D721Med (cell line): Measurements from ENCODE around the gene BTF3.

Experiments
- DNase-seq: peaks from one replicate; pipeline ENCODE4 v3.0.0; 2011; ENCODE audit warnings: low spot score; ENCODE audit not compliant: insufficient read length
- FAIRE-seq: peaks from 2 replicates; lab custom pipeline; 2011; peaks lifted over from hg19 to GRCh38; lab: Jason Lieb, UNC
- TF ChIP-seq, protein P1 (sequence below): IDR thresholded peaks from 2 replicates; pipeline ENCODE4 v1.5.1; 2012; ENCODE audit warnings: mild to moderate bottlenecking, control low read depth; ENCODE audit not compliant: insufficient read depth; ENCODE audit errors: missing control alignments

The BTF3 gene

DNA sequence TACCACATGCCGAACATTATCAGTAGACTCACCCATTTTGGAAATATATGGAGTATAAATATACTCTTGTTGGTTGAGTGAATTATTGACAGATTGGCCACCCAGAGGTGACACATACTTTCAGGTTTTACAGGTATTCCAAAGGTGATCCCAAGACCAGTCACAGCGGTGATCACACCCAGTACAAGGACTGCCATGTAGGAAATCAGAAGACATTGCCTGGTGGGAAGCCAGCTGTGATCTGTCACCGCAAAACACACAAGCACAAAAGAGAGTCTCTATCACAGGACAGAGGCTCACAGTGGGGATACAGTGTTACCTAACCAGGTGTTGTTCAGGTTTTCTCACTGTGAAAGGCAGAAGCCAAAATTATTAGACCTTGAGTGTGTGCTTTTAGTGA is 15.8 kb downstream of the BTF3 start:
- TF ChIP-seq, protein P1, sequence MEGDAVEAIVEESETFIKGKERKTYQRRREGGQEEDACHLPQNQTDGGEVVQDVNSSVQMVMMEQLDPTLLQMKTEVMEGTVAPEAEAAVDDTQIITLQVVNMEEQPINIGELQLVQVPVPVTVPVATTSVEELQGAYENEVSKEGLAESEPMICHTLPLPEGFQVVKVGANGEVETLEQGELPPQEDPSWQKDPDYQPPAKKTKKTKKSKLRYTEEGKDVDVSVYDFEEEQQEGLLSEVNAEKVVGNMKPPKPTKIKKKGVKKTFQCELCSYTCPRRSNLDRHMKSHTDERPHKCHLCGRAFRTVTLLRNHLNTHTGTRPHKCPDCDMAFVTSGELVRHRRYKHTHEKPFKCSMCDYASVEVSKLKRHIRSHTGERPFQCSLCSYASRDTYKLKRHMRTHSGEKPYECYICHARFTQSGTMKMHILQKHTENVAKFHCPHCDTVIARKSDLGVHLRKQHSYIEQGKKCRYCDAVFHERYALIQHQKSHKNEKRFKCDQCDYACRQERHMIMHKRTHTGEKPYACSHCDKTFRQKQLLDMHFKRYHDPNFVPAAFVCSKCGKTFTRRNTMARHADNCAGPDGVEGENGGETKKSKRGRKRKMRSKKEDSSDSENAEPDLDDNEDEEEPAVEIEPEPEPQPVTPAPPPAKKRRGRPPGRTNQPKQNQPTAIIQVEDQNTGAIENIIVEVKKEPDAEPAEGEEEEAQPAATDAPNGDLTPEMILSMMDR, result no peak
- FAIRE-seq, result no peak
- no peak for DNase-seq

- FAIRE-seq, result no peak
- TF ChIP-seq, protein P1, result no peak
- DNase-seq, result no peak
Observed at GRCh38 chr5:73514418-73514817, 16.2 kb downstream of the BTF3 start.

DNA sequence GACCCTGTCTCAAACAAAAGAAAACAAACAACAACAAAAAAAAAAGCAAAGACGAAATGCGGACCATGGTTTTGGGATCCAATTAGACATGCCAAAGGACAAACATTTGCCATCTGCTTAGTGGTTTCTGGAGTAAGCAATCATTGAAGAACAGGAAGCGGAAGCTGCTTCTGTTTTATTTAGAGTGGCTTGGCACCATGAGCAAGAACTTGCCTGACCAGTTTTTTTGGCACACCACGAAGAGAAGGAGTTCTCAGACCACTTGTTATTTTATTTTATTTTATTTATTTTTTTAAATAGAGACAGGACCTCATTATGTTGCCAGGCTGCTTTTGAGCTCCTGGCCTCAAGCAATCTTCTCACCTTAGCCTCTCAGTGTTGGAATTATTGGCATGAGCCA is 17.0 kb downstream of the BTF3 start:
- FAIRE-seq (no peak), DNase-seq (no peak)
- TF ChIP-seq, protein P1, result no peak

- TF ChIP-seq, protein P1, result peak; percentile 75
- FAIRE-seq (peak; percentile 25), DNase-seq (peak; percentile 66)
Observed at GRCh38 chr5:73519531-73520283, 21.5 kb downstream of the BTF3 start.

DNA sequence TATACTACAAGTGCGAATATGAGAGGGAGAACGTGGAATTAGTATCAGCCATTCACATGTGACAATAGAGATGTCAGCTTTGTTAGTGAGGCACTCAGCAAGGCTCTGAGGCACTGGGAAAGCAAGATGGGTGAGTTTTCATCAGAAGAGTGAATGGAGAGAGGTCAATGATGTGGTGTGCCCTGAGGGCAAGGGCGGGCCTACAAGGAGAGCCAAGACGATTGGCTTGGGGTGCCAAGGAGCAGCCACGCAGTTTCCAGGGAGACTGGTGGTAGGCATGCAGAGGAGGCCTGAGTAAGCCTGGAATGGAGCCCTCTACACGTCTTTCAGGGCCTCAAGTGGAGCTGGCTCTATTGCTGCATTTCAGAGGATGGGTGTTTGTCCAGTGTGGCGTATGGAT is 24.7 kb downstream of the BTF3 start:
- TF ChIP-seq, protein P1, result no peak
- DNase-seq (no peak), FAIRE-seq (no peak)

GRCh38 chr5:73523861-73524260 is 25.6 kb downstream of the BTF3 start:
- TF ChIP-seq, protein P1, result no peak
- DNase-seq (no peak), FAIRE-seq (no peak)

DNA sequence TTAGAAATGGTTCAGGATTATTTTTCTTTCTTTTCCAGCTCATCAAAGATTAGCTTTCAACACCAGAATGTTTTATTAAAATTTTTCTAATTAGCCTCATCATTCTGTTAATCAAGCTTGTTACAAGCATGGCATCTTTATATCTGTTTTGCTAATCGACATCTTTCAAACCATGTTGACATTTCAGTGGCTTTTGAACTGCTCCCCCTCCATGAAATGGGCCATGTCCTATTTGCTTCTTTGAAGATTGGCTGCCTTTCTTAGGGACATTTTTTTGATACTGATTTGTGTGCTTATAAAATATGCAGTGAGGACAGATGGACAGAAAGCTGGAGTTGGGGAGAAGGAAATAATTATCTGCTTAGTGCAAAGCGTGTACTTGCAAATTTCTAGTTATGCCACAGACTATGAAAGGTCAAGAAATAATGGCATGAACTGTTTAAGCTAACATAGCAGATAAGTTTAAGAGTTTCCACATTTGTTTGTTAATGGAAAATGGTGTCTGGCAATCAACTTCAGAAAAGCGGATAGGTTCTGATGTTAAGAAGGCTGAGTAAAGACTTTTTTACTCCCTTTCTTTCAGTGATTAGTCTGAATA is 27.5 kb downstream of the BTF3 start:
- FAIRE-seq (no peak), DNase-seq (no peak)
- TF ChIP-seq, protein P1, result no peak
